Activated naive CD4-positive, alpha-beta T cell treated with anti-CD3 and anti-CD28 coated beads for 36 hours (primary cell): Measurements from ENCODE around the gene DGKG. TPM values are rescaled to one million over a fixed set of nuclear protein-coding genes. Genes with fewer than 3 reads are reported as not detected.

Experiments
- CTCF ChIA-PET: fragments of 350-600 bp; sonication (Branson Sonifier 250); formaldehyde crosslinking; loops from one replicate; lab custom pipeline; 2021; ENCODE audit warnings: antibody characterized with exemption; lab: Charles Lee
- DNase-seq: peaks from one replicate; pipeline ENCODE4 v3.0.0-alpha.2; 2020
- H3K27ac Mint-ChIP-seq: one replicate; pipeline ENCODE4 v1.8.0; 2021; ENCODE audit warnings: mild to moderate bottlenecking, mixed read lengths
- H3K27me3 Mint-ChIP-seq: one replicate; pipeline ENCODE4 v1.8.0; 2021; ENCODE audit warnings: low read depth, mixed read lengths
- H3K36me3 Mint-ChIP-seq: one replicate; pipeline ENCODE4 v1.8.0; 2021; ENCODE audit warnings: low read depth, mixed read lengths
- H3K4me1 Mint-ChIP-seq: one replicate; pipeline ENCODE4 v1.8.0; 2021; ENCODE audit warnings: low read depth, mixed read lengths
- H3K4me3 Mint-ChIP-seq: one replicate; pipeline ENCODE4 v1.8.0; 2021; ENCODE audit warnings: mild to moderate bottlenecking, moderate library complexity, mixed read lengths
- H3K9me3 Mint-ChIP-seq: one replicate; pipeline ENCODE4 v1.8.0; 2021; ENCODE audit warnings: mixed read lengths
- intact Hi-C: fragments of 100-400 bp; cut with micrococcal nuclease; formaldehyde crosslinking; loops from one replicate; pipeline ENCODE4 v1.15.1; 2023
- total RNA-seq, 2 experiments: library from RNA; stranded (reverse); gene quantifications; one replicate each; pipeline ENCODE4 v1.2.3, GENCODE V29; 2021

The DGKG gene
- total RNA-seq, 2 experiments from 2014 or later, result 0.25 to 0.98 TPM

- intact Hi-C loops, result no loop called here
- CTCF ChIA-PET, result interaction anchor here (0.5 to 1.5 kb wide), 2 partner anchors 125 to 399 kb away, joined by 3 read pairs; no protein-coding TSS in a partner anchor
- Mint-ChIP-seq H3K9me3 (peaks cover 3% of the 10 kb centered on the region), H3K4me1 (peaks cover 6% of the 10 kb centered on the region), H3K36me3 (no peaks in the 10 kb centered on the region), H3K4me3 (no peak overlapping the region), H3K27ac (no peak overlapping the region), H3K27me3 (peaks cover 3% of the 10 kb centered on the region)
- no peak for DNase-seq
Observed at GRCh38 chr3:186382217-186382885, 20.3 kb upstream of the DGKG start.

DNA sequence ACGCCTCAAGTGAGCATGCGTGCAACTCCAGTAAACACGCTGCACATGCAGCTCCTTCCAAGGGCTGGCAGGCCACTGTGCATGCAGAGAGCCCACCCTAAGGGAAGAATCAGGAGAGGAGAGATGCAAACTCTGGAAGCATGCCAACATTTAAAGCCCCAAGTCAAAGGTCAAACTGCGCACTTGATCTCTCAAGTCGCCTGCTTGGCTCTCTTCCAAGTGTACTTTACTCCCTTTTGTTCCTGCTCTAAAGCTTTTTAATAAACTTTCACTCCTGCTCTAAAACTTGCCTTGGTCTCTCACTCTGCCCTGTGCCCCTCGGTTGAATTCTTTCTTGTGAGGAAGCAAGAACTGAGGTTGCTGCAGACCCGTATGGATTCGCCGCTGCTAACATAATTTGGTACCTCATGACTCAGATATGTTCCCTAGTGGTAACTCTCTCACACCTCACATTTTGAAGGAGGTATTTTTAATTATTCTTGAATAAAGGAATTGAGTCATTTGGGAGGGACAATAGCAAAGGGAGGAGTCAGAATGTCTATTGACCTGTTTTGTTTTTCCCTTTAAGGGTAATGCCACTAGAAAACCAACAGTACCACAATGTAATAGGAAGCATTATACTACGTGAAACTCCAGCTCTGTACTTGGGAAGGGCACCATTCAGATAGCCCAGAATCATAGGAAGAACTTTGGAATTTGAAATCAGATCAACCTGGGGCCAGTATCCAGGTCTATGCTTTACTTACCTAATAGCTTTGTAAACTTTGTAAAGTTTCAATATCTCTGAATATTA is 19.6 kb upstream of the DGKG start:
- Mint-ChIP-seq H3K4me1 (peaks cover 6% of the 10 kb centered on the region), H3K27me3 (peaks cover 3% of the 10 kb centered on the region), H3K4me3 (no peak overlapping the region), H3K36me3 (no peaks in the 10 kb centered on the region), H3K27ac (no peak overlapping the region), H3K9me3 (peaks cover 3% of the 10 kb centered on the region)
- no peak for DNase-seq
- CTCF ChIA-PET, result interaction anchor here (1.5 kb wide), 1 partner anchor 398 kb away, joined by 3 read pairs; no protein-coding TSS in a partner anchor
- intact Hi-C loops, result no loop called here

DNA sequence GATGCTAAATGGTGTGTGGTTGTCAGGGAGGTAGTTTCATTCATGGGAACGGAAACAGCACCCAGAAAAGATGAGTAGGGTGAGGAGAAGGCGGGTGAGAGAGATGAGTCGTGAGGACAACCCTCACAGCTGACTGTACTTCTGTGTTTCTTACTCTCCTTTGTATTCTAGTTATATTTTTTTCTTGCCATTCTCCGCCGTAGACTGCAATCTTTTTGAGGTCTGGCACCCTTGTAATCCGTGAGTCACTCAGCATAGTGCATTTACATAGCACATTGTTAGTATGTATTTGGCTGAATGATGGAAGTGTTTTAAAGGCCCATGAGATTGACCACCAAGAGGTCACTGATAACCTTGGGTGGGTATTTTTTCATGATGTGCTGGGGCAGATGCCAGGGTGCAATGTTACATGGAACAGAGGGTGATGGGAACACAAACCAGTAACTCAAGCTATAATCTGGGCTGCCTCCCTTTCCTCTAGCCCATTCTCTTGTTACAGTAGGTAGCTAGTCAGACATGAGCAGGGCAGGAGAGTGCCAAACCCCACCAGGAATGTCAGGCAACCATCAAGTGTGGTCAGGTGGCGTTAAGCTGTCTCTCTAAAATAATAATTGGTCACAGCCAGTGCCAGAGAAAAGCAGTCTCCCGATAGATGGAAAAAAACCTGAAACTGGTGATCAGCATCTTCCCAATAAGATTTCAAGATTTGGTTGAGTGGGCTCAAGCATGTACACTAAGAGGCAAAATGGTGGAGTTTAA is 18.8 kb upstream of the DGKG start:
- no peak for DNase-seq

DNA sequence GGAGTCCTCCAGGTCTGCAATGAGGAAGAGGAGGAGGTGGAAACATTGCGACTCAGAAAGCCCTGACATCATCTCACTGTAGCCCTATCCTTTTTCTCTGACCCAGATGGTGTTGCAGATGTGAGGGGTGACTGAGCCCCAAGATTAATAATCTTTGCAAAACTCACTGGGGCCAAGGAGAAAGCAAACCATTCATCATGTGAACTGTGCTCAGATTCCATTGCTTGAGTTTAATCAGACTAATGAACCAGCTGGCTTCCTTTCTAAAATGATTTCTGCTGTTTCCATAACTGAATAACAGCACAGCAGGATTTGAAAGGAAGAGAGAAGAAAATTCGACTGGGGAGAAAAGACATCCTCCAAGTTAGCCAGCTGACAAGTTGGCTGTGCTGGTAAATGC is 13.4 kb upstream of the DGKG start:
- Mint-ChIP-seq H3K36me3 (no peaks in the 10 kb centered on the region), H3K4me3 (no peak overlapping the region), H3K27ac (no peak overlapping the region), H3K27me3 (peaks cover 10% of the 10 kb centered on the region), H3K9me3 (peaks cover 3% of the 10 kb centered on the region), H3K4me1 (peaks cover 2% of the 10 kb centered on the region)
- CTCF ChIA-PET, result no interaction called here
- intact Hi-C loops, result no loop called here
- DNase-seq, result no peak

More for the DNA sequence above, 18.8 kb upstream of the DGKG start:
- Mint-ChIP-seq H3K36me3 (no peaks in the 10 kb centered on the region), H3K9me3 (peaks cover 3% of the 10 kb centered on the region), H3K4me1 (peaks cover 6% of the 10 kb centered on the region), H3K27ac (no peak overlapping the region), H3K4me3 (no peak overlapping the region), H3K27me3 (peaks cover 6% of the 10 kb centered on the region)
- intact Hi-C loops, result no loop called here
- CTCF ChIA-PET, result no interaction called here

DNA sequence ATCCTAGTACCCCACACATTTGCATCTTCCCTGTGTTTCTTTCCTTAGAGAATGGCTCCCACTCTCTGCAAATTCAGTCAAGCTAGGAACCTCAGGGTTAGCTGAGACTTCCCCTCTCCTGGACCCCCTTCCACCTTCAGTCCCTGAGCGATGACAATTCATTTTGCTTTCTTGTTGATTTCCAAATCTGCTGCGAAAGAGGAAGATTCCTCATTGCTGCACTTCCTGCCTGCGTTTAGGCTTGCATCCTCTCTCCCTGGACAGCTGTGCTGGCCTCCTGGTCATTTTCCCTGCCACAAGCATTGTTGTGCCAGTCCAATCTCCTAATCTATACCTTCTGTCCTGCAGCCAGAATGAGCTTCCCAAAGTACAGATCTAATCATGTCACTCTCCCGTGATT is 12.3 kb upstream of the DGKG start:
- Mint-ChIP-seq H3K4me1 (no peaks in the 10 kb centered on the region), H3K27ac (no peak overlapping the region), H3K36me3 (no peaks in the 10 kb centered on the region), H3K27me3 (peaks cover 10% of the 10 kb centered on the region), H3K4me3 (no peak overlapping the region), H3K9me3 (peaks cover 3% of the 10 kb centered on the region)
- intact Hi-C loops, result no loop called here
- CTCF ChIA-PET, result no interaction called here
- DNase-seq, result no peak

DNA sequence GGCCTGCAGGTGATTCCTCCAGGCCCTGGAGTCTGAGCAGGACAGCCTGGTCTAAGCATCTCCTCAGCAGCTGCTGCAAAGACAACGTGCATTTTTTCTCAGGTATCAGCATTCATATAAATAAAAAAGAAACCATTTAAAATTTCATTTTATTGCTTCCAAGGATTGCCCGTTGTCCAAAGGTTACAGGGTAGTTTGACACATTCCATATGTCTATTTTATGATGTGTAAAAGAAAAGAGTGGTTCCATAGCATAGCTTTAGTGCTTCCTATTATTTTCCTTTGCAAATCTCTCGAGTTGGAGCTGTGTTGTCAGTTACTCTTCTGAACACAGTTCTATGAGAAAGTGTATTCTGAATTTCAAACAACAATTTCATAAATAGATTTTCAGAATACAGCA is 7.2 kb upstream of the DGKG start:
- no peak overlapping the region for H3K4me3 Mint-ChIP-seq
- no peaks in the 10 kb centered on the region for H3K36me3 Mint-ChIP-seq
- H3K9me3 Mint-ChIP-seq, result no peaks in the 10 kb centered on the region
- H3K27me3 Mint-ChIP-seq, result peaks cover 16% of the 10 kb centered on the region
- intact Hi-C loops, result no loop called here
- CTCF ChIA-PET, result no interaction called here
- DNase-seq, result no peak
- no peak overlapping the region for H3K27ac Mint-ChIP-seq
- H3K4me1 Mint-ChIP-seq, result no peaks in the 10 kb centered on the region

GRCh38 chr3:186368717-186369116 is 6.7 kb upstream of the DGKG start:
- Mint-ChIP-seq H3K4me1 (no peaks in the 10 kb centered on the region), H3K36me3 (no peaks in the 10 kb centered on the region), H3K9me3 (no peaks in the 10 kb centered on the region), H3K4me3 (no peak overlapping the region), H3K27me3 (peaks cover 20% of the 10 kb centered on the region), H3K27ac (no peak overlapping the region)
- DNase-seq, result no peak
- CTCF ChIA-PET, result no interaction called here
- intact Hi-C loops, result no loop called here

- no peak for DNase-seq
- H3K36me3 Mint-ChIP-seq, result no peaks in the 10 kb centered on the region
- intact Hi-C loops, result no loop called here
- no peaks in the 10 kb centered on the region for H3K9me3 Mint-ChIP-seq
- H3K4me1 Mint-ChIP-seq, result no peaks in the 10 kb centered on the region
- H3K4me3 Mint-ChIP-seq, result no peak overlapping the region
- peaks cover 25% of the 10 kb centered on the region for H3K27me3 Mint-ChIP-seq
- no peak overlapping the region for H3K27ac Mint-ChIP-seq
- CTCF ChIA-PET, result no interaction called here
Observed at GRCh38 chr3:186368176-186368575, 6.1 kb upstream of the DGKG start.

GRCh38 chr3:186367631-186368030 is 5.6 kb upstream of the DGKG start:
- no peak overlapping the region for H3K27ac Mint-ChIP-seq
- CTCF ChIA-PET, result no interaction called here
- no peaks in the 10 kb centered on the region for H3K9me3 Mint-ChIP-seq
- no peak for DNase-seq
- H3K27me3 Mint-ChIP-seq, result peaks cover 29% of the 10 kb centered on the region
- intact Hi-C loops, result no loop called here
- H3K4me3 Mint-ChIP-seq, result no peak overlapping the region
- no peaks in the 10 kb centered on the region for H3K36me3 Mint-ChIP-seq
- H3K4me1 Mint-ChIP-seq, result no peaks in the 10 kb centered on the region

DNA sequence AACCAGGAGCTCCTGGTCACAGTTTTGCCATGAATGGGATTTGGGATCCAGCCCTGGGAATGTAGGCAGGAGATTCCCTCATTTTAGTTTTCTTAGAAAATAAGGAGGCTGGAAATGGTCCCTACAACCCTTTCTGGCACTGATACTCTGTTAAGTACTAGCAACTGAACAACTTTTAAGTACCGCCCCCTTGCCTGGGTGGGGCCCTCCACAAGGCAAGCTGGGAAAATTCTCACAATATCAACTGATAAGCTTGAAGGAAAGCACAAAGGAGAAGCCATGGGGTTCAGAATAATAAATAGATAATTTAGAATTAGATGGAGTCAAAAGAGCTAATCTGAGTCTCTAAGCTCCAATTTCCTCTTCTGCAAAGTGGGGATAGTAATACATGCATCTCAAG is 4.2 kb upstream of the DGKG start:
- H3K9me3 Mint-ChIP-seq, result no peaks in the 10 kb centered on the region
- intact Hi-C loops, result no loop called here
- H3K27ac Mint-ChIP-seq, result no peak overlapping the region
- H3K36me3 Mint-ChIP-seq, result no peaks in the 10 kb centered on the region
- peaks cover 39% of the 10 kb centered on the region for H3K27me3 Mint-ChIP-seq
- peaks cover 1% of the 10 kb centered on the region for H3K4me1 Mint-ChIP-seq
- DNase-seq, result no peak
- CTCF ChIA-PET, result interaction anchor here (0.6 kb wide), 1 partner anchor 71 kb away, joined by 3 read pairs; no protein-coding TSS in a partner anchor
- H3K4me3 Mint-ChIP-seq, result no peak overlapping the region

- CTCF ChIA-PET, result interaction anchor here (0.6 kb wide), 1 partner anchor 70 kb away, joined by 3 read pairs; no protein-coding TSS in a partner anchor
Observed at GRCh38 chr3:186365202-186365974, 3.4 kb upstream of the DGKG start.

GRCh38 chr3:186362988-186363387 is 954 bp upstream of the DGKG start:
- CTCF ChIA-PET, result no interaction called here
- DNase-seq, result no peak
- intact Hi-C loops, result loop anchor here (2.0 kb wide), 1 partner anchor 178 kb away; no protein-coding TSS in a partner anchor
- no peaks in the 10 kb centered on the region for H3K36me3 Mint-ChIP-seq
- peaks cover 51% of the 10 kb centered on the region for H3K27me3 Mint-ChIP-seq
- no peak overlapping the region for H3K27ac Mint-ChIP-seq
- peaks cover 3% of the 10 kb centered on the region for H3K4me1 Mint-ChIP-seq
- H3K4me3 Mint-ChIP-seq, result no peak overlapping the region
- H3K9me3 Mint-ChIP-seq, result no peaks in the 10 kb centered on the region

More at GRCh38 chr3:186365202-186365974, 3.4 kb upstream of the DGKG start:
- peaks cover 3% of the 10 kb centered on the region for H3K4me1 Mint-ChIP-seq
- no peak overlapping the region for H3K4me3 Mint-ChIP-seq
- no peaks in the 10 kb centered on the region for H3K9me3 Mint-ChIP-seq
- no peak for DNase-seq
- intact Hi-C loops, result no loop called here
- H3K27me3 Mint-ChIP-seq, result peaks cover 45% of the 10 kb centered on the region
- no peaks in the 10 kb centered on the region for H3K36me3 Mint-ChIP-seq
- H3K27ac Mint-ChIP-seq, result no peak overlapping the region
